CD4-positive, CD25-positive, alpha-beta regulatory T cell (primary cell): ENCODE results near the gene TP63. TPM values are rescaled to one million over a fixed set of nuclear protein-coding genes. Genes with fewer than 3 reads are reported as not detected.
A peak's percentile ranks its signal among the peaks of the same experiment; 100 is the strongest.
"Not testable (repeated sequence)": the region's sequence is repeated elsewhere in the genome, so short reads cannot be mapped to it uniquely, and the experiment has no call there.

Experiments
- ATAC-seq, 2 donors: fragments of 150-1000 bp; cut with Tn5 transposase; one replicate each; pipeline ENCODE4 v1.10.0; 2021; ENCODE audit warnings: low read depth in 2 of 2, moderate number of reproducible peaks in 2 of 2, moderate library complexity in 1 of 2
- DNase-seq, 3 donors: peaks; one replicate each; pipeline versions ENCODE4 v3.0.0 to v3.0.0-alpha.2; 2012 to 2022; ENCODE audit warnings: mixed read lengths in 1 of 3
- H3K27ac ChIP-seq: one replicate; pipeline ENCODE4 v1.7.0; 2013; ENCODE audit warnings: mild to moderate bottlenecking, low read length; ENCODE audit not compliant: insufficient read depth, poor library complexity, severe bottlenecking
- H3K27me3 ChIP-seq: one replicate; pipeline ENCODE4 v1.7.0; 2013; ENCODE audit warnings: low read length; ENCODE audit not compliant: control insufficient read depth, insufficient read depth
- H3K36me3 ChIP-seq: one replicate; pipeline ENCODE4 v1.7.0; 2013; ENCODE audit warnings: mild to moderate bottlenecking, low read length, moderate library complexity; ENCODE audit not compliant: control insufficient read depth, insufficient read depth
- H3K4me1 ChIP-seq: 2 replicates; pipeline ENCODE4 v1.7.0; 2013; ENCODE audit warnings: mild to moderate bottlenecking, low read length; ENCODE audit not compliant: insufficient read depth, control insufficient read depth, poor library complexity, severe bottlenecking
- H3K4me3 ChIP-seq: one replicate; pipeline ENCODE4 v1.7.0; 2013; ENCODE audit warnings: low read depth, mild to moderate bottlenecking, low read length, moderate library complexity
- H3K9me3 ChIP-seq, 2 experiments: 1 replicate in 1 of 2; 2 replicates in 1 of 2; pipeline ENCODE4 v1.7.0; 2013; ENCODE audit warnings: low read length in 2 of 2, mild to moderate bottlenecking in 1 of 2, moderate library complexity in 1 of 2; ENCODE audit not compliant: control insufficient read depth in 2 of 2
- H3K27ac Mint-ChIP-seq, 3 donors: one replicate each; pipeline ENCODE4 v1.8.0; 2020 to 2022; ENCODE audit warnings: mild to moderate bottlenecking in 3 of 3, mixed read lengths in 3 of 3, moderate library complexity in 2 of 3
- H3K27me3 Mint-ChIP-seq: one replicate; pipeline ENCODE4 v1.8.0; 2022; ENCODE audit warnings: mild to moderate bottlenecking, mixed read lengths
- H3K36me3 Mint-ChIP-seq: one replicate; pipeline ENCODE4 v1.8.0; 2020; ENCODE audit warnings: mixed read lengths
- H3K4me1 Mint-ChIP-seq, 4 donors: one replicate each; pipeline ENCODE4 v1.8.0; 2020 to 2022; ENCODE audit warnings: mixed read lengths in 4 of 4, mild to moderate bottlenecking in 1 of 4
- H3K4me3 Mint-ChIP-seq, 4 donors: one replicate each; pipeline ENCODE4 v1.8.0; 2020 to 2022; ENCODE audit warnings: mild to moderate bottlenecking in 4 of 4, mixed read lengths in 4 of 4, moderate library complexity in 3 of 4
- H3K9me3 Mint-ChIP-seq, 7 donors: one replicate each; pipeline ENCODE4 v1.8.0; 2020 to 2022; ENCODE audit warnings: mixed read lengths in 7 of 7, mild to moderate bottlenecking in 3 of 7, moderate library complexity in 2 of 7
- polyA plus RNA-seq, 4 donors: library from polyadenylated mRNA; unstranded; fragments of 300-500 nt; fragmentation: Illumina TruSeq; gene quantifications; one replicate each; pipeline ENCODE4 v1.2.3, GENCODE V29; 2021
- total RNA-seq: library from RNA; stranded (reverse); gene quantifications from one replicate; pipeline ENCODE4 v1.2.3, GENCODE V29; 2022

The TP63 gene
- total and polyA plus RNA-seq, 5 donors from 2014 or later = 0.10 to 0.89 (median 0.20) TPM; not detected in 1

- Histone ChIP-seq H3K4me1 (no peaks in the 10 kb centered on the region), H3K36me3 (no peaks in the 10 kb centered on the region), H3K4me3 (no peak overlapping the region), H3K27ac (no peak overlapping the region), H3K27me3 (no peaks in the 10 kb centered on the region), H3K9me3 (peaks cover 0 to 6% of the 10 kb centered on the region in 2 experiments)
- DNase-seq (no peak), ATAC-seq (no peak)
- Mint-ChIP-seq H3K27ac (no peak overlapping the region), H3K27me3 (no peaks in the 10 kb centered on the region), H3K4me3 (no peak overlapping the region), H3K4me1 (no peaks in the 10 kb centered on the region), H3K9me3 (peaks cover 0 to 13% (median 10%) of the 10 kb centered on the region in 7 donors), H3K36me3 (no peaks in the 10 kb centered on the region)
These were observed 24.4 kb upstream of the TP63 start for GRCh38 chr3:189606774-189607173.

GRCh38 chr3:189612641-189613040, 18.5 kb upstream of the TP63 start:
- H3K27ac ChIP-seq, H3K36me3 ChIP-seq, H3K4me1 Mint-ChIP-seq, H3K27me3 ChIP-seq, H3K27ac Mint-ChIP-seq, H3K27me3 Mint-ChIP-seq, H3K4me1 ChIP-seq, H3K9me3 ChIP-seq, H3K36me3 Mint-ChIP-seq, DNase-seq, H3K4me3 Mint-ChIP-seq, ATAC-seq, H3K4me3 ChIP-seq: not testable (repeated sequence)
- H3K9me3 Mint-ChIP-seq = peaks cover 0 to 28% (median 4%) of the 10 kb centered on the region in 7 donors

DNA sequence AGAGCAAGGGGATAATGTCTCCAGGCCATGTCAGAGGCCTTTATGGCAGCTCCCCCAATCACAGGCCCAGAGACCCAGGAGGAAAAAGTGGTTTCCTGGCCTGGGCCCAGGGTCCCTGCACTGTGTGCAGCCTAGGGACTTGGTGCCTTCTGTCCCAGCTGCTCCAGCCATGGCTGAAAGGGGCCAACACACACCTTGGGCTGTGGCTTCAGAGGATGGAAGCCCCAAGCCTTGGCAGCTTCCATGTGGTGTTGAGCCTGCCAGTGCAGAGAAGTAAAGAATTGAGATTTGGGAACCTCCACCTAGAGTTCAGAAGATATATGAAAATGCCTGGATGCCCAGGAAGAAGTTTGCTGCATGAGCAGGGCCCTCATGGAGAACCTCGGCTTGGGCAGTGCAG, 18.1 kb upstream of the TP63 start:
- H3K27ac Mint-ChIP-seq = no peak overlapping the region
- peaks cover 0 to 1% (median 0%) of the 10 kb centered on the region in 4 donors for H3K4me1 Mint-ChIP-seq

DNA sequence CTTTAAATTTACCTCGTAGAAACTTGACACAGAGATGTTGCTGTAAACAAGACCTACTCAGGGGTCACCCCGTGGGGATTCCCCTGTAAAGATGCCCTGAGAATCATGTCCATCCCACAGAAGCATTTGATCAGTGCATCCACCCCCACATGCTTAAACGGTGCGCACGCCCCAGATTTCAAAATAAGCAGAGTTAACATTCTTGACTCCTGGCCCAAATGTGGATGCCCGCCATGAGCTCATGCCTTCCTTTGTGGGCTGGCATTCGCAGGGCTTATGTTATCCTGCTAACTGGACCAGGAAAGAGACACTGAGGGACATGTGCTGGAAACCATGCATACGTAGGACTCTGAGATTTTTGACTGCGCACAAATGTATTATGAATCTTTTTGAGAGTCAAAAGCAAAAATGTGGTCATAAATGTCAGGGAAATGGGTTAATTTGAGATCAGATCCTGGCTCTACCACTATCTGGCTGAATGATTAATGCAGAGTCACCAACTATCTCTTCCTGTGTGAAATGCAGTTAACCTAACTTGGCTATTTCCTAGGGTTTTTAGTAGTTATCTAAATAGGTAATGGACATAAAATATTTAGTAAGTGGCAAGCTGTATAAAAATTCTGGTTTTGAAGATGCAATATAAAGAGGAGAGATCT, 9.1 kb upstream of the TP63 start:
- peaks cover 8 to 33% (median 18%) of the 10 kb centered on the region in 4 donors for H3K4me1 Mint-ChIP-seq
- H3K27ac ChIP-seq = no peak overlapping the region
- no peak overlapping the region for H3K4me3 ChIP-seq
- DNase-seq (no peak), ATAC-seq (no peak)
- H3K27me3 Mint-ChIP-seq = no peaks in the 10 kb centered on the region
- no peaks in the 10 kb centered on the region for H3K27me3 ChIP-seq
- H3K27ac Mint-ChIP-seq = no peak overlapping the region
- H3K36me3 ChIP-seq = no peaks in the 10 kb centered on the region
- H3K4me3 Mint-ChIP-seq = no peak overlapping the region
- no peaks in the 10 kb centered on the region for H3K4me1 ChIP-seq
- no peaks in the 10 kb centered on the region for H3K36me3 Mint-ChIP-seq
- no peaks in the 10 kb centered on the region for H3K9me3 ChIP-seq
- H3K9me3 Mint-ChIP-seq = peaks cover 0 to 3% (median 0%) of the 10 kb centered on the region in 7 donors

More for the DNA sequence above, 18.1 kb upstream of the TP63 start:
- DNase-seq = no peak
- H3K4me1 ChIP-seq = no peaks in the 10 kb centered on the region
- H3K27me3 Mint-ChIP-seq = no peaks in the 10 kb centered on the region
- no peaks in the 10 kb centered on the region for H3K27me3 ChIP-seq
- ATAC-seq = no peak
- H3K27ac ChIP-seq = no peak overlapping the region
- H3K9me3 ChIP-seq = no peaks in the 10 kb centered on the region
- H3K36me3 ChIP-seq = no peaks in the 10 kb centered on the region
- no peak overlapping the region for H3K4me3 Mint-ChIP-seq
- H3K36me3 Mint-ChIP-seq = no peaks in the 10 kb centered on the region
- H3K9me3 Mint-ChIP-seq = peaks cover 0 to 28% (median 4%) of the 10 kb centered on the region in 7 donors
- H3K4me3 ChIP-seq = no peak overlapping the region

- no peak for DNase-seq
These were observed 8.6 kb upstream of the TP63 start for GRCh38 chr3:189622629-189623028.

GRCh38 chr3:189624130-189624529, 7.1 kb upstream of the TP63 start:
- H3K27ac ChIP-seq = no peak overlapping the region

More at GRCh38 chr3:189622629-189623028, 8.6 kb upstream of the TP63 start:
- no peaks in the 10 kb centered on the region for H3K36me3 Mint-ChIP-seq
- ATAC-seq = no peak
- Histone ChIP-seq H3K4me3 (peak overlapping the region; percentile 16), H3K27ac (no peak overlapping the region), H3K36me3 (no peaks in the 10 kb centered on the region), H3K9me3 (no peaks in the 10 kb centered on the region), H3K4me1 (no peaks in the 10 kb centered on the region), H3K27me3 (no peaks in the 10 kb centered on the region)
- peak overlapping the region in 1 of 3 donors; percentile 8 for H3K27ac Mint-ChIP-seq
- peaks cover 8 to 33% (median 18%) of the 10 kb centered on the region in 4 donors for H3K4me1 Mint-ChIP-seq
- no peaks in the 10 kb centered on the region for H3K27me3 Mint-ChIP-seq
- no peak overlapping the region for H3K4me3 Mint-ChIP-seq
- H3K9me3 Mint-ChIP-seq = peaks cover 0 to 3% (median 0%) of the 10 kb centered on the region in 7 donors

GRCh38 chr3:189625071-189625470, 6.1 kb upstream of the TP63 start:
- H3K9me3 Mint-ChIP-seq = no peaks in the 10 kb centered on the region
- H3K27me3 Mint-ChIP-seq = no peaks in the 10 kb centered on the region
- peaks cover 8 to 40% (median 19%) of the 10 kb centered on the region in 4 donors for H3K4me1 Mint-ChIP-seq
- DNase-seq (no peak), ATAC-seq (no peak)
- H3K36me3 ChIP-seq = no peaks in the 10 kb centered on the region
- no peaks in the 10 kb centered on the region for H3K27me3 ChIP-seq
- no peak overlapping the region for H3K27ac ChIP-seq
- no peak overlapping the region for H3K4me3 ChIP-seq
- no peaks in the 10 kb centered on the region for H3K36me3 Mint-ChIP-seq
- no peak overlapping the region for H3K4me3 Mint-ChIP-seq
- H3K9me3 ChIP-seq = no peaks in the 10 kb centered on the region
- H3K27ac Mint-ChIP-seq = no peak overlapping the region
- no peaks in the 10 kb centered on the region for H3K4me1 ChIP-seq

More at GRCh38 chr3:189624130-189624529, 7.1 kb upstream of the TP63 start:
- peaks cover 0 to 3% (median 0%) of the 10 kb centered on the region in 7 donors for H3K9me3 Mint-ChIP-seq
- no peak overlapping the region for H3K4me3 Mint-ChIP-seq
- H3K27me3 Mint-ChIP-seq = no peaks in the 10 kb centered on the region
- Histone ChIP-seq H3K27me3 (no peaks in the 10 kb centered on the region), H3K4me1 (no peaks in the 10 kb centered on the region), H3K36me3 (no peaks in the 10 kb centered on the region), H3K9me3 (no peaks in the 10 kb centered on the region), H3K4me3 (no peak overlapping the region)
- no peak for ATAC-seq
- no peaks in the 10 kb centered on the region for H3K36me3 Mint-ChIP-seq
- peaks cover 8 to 33% (median 18%) of the 10 kb centered on the region in 4 donors for H3K4me1 Mint-ChIP-seq
- H3K27ac Mint-ChIP-seq = no peak overlapping the region
- peak in 1 of 3 donors; percentile 11 for DNase-seq

- Mint-ChIP-seq H3K9me3 (no peaks in the 10 kb centered on the region), H3K4me1 (peaks cover 8 to 45% (median 21%) of the 10 kb centered on the region in 4 donors), H3K36me3 (no peaks in the 10 kb centered on the region), H3K27ac (no peak overlapping the region), H3K27me3 (no peaks in the 10 kb centered on the region), H3K4me3 (no peak overlapping the region)
- no peaks in the 10 kb centered on the region for H3K9me3 ChIP-seq
- H3K4me1 ChIP-seq = peaks cover under 1% of the 10 kb centered on the region
- H3K36me3 ChIP-seq = no peaks in the 10 kb centered on the region
- H3K4me3 ChIP-seq = no peak overlapping the region
- H3K27ac ChIP-seq = no peak overlapping the region
- DNase-seq (no peak), ATAC-seq (no peak)
- no peaks in the 10 kb centered on the region for H3K27me3 ChIP-seq
These were observed 5.6 kb upstream of the TP63 start for GRCh38 chr3:189625572-189625971.
